Measurements from ENCODE around the gene MGME1.

The MGME1 gene

DNA sequence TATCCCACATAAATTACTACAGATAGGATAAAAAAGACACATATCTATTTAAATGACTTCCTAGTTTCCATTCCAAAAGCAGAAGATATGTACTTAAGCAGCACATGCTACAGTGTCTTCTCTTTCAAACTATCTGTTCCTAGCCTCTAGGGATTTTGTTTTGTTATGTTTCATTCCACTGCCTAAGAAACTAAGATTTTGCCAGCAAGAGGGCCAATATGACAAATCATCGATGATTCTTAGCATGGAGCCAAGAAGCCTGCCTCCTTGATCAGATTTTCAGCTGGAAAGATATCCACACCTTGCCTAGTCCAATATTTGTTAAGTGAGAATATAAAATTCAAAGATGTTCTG, 7.3 kb upstream of the MGME1 start:
- DNase-seq = no peak

DNA sequence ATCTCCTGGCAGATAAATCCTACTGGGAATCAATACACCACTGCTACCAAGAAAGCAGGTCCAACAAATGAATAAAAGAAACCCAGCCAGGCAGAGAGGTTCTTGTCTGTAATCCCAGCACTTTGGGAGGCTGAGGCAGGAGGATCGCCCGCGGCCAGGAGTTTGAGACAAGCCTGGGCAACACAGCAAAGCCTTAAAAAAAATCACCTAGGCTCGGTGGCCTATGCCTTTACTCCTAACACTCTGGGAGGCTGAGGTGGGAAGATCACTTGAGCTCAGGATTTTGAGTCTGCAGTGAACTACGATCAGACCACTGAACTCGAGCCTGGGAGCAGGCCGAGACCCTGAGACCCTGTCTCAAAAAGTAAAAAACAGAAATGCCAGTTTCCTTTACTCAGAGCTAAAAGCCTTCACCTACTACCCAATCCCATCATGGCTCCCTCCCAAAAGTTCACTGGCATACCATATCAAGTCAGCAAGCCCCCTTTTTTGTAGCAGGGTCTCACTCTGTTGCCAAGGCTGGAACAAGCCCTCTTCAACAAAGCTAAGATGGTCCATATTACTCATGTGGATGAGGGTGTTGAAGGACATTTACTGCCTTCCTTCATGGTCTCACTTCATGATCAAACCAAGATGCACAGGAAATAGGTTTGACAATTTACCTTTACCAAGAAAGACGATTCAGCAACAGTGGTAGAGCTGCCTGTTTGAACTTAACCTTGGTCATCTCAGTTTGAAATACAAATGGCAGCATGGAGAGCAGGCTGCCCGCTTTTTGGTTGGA, 5.5 kb upstream of the MGME1 start:
- DNase-seq = no peak

DNA sequence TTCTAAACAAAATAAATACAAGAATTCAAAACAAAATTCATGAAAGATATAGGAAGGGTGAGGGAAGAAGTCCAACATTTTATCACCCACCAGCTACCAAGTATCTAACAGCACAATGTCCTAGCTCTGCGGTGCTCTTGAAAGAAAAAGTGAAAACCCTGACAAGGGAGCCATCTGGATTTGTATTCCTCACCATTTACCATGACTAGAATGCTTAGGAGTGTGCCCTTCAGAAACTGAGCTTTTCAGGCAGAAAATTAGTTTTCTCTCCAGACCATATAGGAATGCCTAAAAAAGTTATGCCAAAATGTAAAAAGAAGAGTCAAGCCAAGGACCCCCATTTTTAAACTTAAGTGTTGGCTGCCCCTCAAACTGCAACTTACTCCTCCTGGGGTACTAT, 4.7 kb upstream of the MGME1 start:
- DNase-seq = no peak

DNA sequence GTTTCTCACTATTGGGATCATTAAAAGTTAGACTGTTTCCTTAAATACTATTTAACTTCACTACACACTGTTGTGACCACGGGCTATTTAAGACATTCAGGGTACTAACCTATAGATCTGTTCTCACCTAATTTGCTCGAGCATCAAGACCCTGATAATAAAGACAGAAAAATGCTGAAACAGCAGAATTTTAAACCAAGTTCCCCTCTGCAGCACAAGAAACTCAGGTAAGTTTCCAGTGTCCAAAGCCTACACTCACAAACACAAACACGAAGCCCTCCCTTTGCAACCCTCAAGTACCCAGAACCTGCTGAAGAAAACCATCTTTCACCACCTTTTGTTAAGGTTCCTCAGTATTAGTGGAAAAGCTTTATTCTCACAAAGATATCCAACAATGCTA, 4.2 kb upstream of the MGME1 start:
- DNase-seq = no peak

DNA sequence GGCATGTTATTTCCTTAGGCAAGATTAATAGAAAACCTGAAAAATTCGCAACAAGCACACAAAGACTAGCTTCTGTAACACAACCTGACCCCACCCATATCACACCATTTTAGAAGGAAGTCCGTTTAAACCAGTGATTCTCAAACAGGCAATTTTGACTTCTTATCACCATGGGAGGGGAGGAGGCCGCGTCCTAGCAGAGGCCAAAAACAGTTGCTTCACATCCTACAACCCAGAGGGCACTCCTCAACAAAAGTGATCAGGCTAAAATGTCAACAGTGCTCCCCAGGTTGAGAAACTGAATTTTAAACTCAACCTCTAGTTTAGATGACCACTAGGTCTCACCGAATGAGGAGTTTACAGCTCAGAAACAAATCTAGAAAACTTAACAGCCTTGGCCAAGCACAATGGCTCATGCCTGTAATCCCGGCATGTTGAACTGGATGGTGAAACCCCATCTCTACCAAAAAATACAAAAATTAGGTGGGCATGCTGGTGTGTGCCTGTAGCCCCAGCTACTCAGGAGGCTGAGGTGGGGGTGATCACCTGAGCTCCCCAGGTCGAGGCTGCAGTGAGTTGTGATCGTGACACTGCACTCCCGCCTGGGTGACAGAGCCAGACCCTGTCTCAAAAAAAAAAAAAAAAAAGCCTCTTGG, 3.6 kb upstream of the MGME1 start:
- DNase-seq = no peak

DNA sequence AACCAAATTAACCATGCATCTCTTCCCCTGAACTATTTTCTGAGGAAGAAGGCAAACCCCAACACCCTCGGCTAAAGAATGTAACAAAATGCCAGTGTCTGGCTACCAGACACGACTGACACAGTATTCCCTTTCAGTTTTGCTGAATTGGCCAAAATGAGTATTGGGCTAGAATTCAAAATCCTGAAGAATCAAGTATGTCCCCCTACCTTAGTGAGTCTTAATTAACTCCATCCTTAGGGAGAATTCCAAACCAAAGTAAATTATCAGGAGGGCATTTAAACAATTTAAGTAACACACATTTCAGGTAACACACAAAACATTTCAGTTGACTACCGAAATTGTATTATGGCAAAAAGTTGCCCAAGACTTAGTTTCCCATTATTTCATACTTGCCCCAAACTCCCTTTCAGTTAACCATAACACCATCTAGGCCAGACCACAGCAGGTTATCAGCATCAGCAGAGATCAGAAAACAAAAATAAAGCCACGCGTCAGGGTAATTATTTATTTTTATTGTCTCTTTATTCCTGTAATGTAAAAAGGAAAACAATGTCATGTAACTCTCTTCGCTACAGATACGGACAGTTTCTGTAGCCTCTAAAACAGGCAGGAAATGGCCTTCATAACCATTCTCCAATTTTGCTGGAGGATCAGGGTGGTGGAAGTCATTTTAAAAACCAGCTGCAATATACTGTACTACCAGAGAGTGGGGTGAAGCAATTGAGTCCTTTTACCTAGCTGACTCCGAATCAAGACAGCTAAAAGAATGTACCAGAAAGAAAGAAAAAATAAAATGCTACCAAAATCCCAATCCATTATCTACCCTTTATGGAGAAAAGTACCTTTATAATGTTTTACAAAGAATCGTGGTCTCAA, 2.1 kb upstream of the MGME1 start:
- DNase-seq = peak; percentile 52

DNA sequence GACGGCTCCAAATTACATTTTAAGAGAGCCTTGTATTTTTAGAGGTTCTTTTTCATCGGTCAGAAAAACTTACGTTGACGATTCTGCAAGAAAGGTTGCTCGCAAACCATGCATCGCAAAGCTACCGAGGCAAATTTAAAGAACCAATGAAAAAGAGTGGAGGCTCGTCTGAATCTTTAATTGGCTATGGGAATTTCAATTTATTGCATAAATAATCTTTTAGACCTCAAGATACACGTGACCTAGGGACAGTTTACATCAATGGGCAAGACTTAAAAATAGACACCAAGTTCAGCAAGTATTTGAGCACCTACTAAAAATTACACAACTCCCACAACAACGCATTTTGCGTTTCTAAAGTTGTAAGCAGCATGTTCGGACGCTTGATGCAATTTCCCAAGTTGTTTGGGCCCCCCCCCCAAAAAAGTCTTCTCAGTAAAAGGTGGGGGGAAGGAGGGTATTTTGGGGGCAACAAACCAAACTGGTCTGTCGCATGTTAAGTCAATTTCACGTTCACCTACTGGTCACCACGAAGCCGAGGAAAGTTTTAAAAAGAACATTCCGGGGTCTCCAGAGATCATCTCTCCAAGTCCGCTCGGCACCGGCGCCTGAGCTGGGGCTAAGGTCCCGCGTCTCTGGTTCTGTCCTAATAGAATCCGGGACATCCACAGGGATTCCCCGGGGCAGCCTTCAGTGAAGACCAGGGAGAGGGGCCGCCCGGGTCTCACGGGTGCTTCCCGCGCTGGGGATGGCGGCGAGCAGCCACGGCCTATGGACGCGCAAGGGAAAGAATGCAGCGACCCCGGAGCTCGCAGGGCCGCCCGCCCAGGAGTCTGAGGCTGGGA, 1.1 kb upstream of the MGME1 start:
- DNase-seq = peak; percentile 49

DNA sequence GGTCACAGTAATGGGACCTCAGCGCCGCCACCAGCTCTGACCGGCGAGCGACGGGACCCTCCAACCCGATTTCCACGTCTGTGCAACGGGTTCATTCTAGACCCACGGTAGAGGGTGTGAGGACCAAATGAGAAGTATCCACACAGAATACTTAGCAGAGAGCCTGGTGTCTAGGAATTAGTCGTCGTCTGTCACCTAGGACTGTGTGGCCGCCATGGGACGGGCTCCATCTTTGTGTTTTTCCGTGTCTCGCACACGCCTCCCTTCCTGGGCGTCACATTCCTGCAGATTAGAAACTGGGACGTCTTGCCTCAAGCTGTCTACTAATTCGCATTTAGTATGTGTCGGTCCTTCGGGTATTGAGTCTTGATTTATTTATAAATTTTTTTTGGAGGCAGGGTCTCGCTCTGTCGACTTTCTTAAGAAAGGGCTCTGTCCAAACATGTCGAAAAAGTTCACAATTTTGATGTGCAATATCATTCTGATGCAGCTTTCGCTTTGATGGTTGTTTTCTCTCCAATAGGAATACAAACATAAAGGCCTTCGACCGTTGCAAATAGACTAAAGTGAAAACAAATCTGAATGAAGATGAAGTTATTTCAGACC, 563 bp downstream of the MGME1 start:
- peak; percentile 39 for DNase-seq

DNA sequence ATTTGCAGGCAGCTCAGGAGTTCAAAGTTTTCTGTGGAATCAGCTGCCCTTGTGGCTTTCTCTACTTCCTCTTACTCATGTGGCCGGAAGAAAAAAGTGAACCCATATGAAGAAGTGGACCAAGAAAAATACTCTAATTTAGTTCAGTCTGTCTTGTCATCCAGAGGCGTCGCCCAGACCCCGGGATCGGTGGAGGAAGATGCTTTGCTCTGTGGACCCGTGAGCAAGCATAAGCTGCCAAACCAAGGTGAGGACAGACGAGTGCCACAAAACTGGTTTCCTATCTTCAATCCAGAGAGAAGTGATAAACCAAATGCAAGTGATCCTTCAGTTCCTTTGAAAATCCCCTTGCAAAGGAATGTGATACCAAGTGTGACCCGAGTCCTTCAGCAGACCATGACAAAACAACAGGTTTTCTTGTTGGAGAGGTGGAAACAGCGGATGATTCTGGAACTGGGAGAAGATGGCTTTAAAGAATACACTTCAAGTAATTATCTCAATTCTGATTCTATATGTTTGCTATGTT, 1.1 kb downstream of the MGME1 start:
- peak; percentile 65 for DNase-seq

DNA sequence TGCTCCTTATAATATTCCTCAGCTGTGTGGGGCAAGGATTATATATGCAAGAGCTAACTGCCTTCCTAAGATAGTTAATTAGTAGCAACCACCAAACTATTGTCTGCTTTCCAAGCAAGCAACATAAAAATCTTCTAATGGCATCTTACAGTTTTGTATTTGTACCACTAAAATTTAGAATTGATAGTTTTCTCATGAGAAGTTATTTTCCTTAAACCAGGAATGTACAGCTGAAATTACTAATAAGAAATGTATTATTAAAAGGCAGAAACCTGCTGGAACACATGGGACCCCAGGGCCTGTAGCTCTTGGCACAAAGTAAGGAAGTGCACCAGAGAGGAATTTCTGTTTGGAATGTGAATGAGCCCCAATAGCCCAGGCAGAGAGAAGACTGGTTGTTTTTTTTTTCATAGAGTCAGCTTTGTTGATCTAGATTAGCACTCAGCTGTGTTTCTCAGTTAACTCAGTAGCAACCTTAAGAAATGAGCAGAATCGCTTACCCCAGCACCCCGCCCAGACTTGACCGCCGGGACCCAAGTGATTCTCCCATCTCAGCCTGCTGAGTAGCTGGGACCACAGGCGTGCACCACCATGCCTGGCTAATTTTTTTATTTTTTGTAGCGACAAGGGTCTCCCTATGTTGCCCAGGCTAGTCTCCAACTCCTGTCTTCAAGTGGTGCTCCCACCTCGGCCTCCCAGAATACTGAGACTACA, 2.6 kb downstream of the MGME1 start:
- DNase-seq = peak; percentile 42

DNA sequence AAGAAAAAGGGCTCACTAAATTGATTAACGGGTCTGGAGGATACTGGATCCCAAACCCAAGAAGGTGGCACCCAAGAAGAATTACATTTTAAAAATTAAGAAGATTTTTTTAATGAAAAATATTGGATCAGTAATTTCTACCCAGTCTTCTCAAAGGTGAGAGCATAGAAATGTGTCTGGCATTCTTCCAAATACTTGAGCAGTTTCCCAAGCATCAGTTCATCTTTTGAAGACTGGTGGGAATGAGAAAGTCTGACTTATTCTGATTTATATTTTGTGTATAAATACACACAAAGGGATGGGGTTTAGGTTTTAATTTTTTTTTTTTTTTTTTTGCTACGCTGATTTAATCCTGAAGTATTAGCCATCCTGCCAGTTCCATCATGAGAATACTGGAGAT, 3.3 kb downstream of the MGME1 start:
- DNase-seq = no peak

DNA sequence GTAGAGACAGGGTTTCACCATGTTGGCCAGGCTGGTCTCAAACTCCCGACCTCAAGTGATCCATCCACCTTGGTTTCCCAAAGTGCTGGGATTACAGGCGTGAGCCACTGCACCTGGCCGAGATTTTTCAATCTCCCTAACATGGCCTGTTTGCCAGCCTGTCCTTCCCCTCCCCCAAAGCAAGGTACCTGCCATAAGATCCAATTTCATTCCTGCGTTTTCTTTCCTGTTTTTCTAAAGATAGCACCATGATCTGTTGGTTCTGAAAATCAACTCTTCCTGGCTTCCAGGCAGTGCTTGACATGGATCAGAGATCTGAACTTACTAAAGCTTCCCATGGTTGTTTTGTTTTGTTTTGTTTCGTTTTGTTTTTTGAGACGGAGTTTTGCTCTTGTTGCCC, 7.5 kb downstream of the MGME1 start:
- no peak for DNase-seq

DNA sequence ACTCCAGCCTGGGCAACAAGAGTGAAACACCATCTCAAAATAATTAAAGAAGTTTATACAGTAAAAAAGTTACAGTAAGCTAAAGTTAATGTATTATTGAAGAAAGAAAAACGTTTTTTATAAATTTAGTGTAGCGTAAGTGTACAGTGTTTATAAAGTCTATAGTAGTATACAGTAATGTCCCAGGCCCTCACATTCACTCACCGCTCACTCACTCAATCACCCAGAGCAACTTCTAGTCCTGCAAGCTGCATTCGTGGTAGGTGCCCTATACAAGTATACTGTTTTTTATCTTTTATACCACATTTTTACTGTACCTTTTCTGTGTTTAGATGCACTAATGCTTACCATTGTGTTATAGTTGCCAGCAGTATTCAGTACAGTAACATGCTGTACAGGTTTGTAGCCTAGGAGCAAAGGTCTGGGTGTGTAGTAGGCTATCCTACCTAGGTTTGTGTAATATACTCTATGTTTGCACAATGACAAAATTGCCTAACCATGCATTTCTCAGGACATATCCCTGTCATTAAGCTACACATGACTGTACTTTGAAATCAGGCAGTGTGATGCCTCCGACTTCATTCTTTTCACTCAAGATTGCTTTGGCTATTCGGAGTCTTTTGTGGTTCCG, 16.7 kb downstream of the MGME1 start:
- DNase-seq = no peak

DNA sequence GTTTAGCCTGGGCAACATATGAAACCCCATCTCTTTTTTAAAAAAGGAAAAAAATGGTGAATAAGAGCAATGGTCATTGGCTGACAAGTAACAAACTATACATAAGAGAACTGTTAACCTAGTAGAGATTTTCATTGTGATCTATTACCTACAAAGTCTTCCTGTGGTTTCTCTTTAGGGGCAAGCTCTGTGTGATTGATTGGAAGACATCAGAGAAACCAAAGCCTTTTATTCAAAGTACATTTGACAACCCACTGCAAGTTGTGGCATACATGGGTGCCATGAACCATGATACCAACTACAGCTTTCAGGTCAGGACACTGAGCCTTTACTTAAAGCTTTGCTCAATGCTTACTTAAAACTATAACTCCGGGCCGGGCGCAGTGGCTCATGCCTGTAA, 19.2 kb downstream of the MGME1 start:
- no peak for DNase-seq

DNA sequence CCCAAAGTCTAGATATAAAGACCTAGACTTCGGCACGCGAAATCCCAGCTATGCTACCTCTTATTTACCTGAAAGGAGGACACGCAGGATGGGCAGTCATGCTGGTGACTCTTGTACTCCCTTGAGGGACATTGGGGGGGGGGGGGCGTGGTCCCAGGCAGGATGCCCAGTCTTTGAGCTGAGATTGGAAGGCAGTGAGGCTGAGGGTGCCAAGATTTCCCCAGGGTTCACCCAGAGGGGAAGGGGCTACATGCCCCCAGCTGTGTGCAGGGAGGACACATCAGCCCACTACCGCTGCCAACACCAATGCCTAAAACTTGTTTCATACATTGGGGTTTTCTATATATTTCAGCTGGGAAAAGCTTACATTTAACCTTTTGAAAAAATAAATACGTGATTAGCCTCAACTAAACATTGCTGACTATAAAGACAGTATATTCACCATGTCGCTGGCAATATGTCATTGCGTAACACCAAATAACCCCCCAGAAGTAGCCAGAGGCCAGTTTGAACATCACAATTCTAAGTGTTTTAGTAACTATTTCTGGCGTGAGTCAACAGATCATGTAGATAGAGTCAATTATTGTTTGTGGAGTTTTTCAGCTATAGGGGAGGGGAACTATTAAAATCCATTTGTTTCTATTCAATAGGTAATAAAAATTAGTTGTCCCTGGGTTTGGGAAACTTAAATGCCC, 21.6 kb downstream of the MGME1 start:
- no peak for DNase-seq

DNA sequence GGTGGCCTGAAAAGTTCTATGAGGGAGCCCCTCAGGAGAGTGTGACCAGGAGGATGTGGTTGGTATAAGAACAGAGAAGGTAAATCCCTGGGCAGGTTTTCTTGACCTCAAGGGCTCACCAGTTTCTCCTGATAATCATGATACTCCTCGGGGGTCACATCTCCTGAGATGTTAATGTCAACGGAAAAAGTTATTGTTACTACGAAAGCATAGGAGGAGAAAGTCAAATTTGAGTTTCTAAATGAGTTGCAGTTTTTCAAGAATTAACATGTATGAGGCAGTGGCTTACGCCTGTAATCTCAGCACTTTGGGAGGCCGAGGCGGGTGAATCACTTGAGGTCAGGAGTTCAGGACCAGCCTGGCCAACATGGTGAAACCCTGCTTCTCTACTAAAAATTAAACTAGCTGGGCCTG, 23.4 kb downstream of the MGME1 start:
- no peak for DNase-seq

DNA sequence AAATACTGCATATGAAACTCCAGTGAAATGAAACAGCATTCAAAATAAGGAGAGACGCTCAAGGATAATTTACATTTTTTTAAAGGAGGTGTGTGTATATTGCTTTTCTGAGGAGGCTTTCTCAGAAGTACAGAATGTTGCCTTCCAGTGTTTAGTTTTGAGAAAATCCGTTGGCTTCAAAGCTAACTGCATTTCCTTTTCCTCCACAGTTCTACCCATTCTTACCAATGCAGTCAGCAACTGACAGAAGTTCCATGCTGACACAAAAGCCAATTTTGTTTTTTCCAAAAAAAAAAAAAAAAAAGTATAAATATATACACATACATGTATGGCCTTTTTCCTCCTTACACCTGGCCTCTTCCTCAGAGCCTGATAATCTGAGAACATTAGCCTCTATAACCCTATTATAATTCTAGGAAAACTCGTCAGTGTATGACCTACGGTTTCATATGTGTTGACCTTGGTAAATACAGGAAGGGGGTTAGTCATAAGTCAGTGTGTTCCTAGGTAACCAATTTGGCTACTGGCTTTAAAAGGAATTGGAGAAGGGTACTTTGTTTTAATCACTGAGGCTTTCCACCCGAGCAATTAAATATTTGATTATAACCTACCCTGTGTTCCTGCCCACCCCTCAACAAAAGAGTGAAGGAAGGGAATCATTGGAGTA, 24.2 kb downstream of the MGME1 start:
- DNase-seq = no peak

DNA sequence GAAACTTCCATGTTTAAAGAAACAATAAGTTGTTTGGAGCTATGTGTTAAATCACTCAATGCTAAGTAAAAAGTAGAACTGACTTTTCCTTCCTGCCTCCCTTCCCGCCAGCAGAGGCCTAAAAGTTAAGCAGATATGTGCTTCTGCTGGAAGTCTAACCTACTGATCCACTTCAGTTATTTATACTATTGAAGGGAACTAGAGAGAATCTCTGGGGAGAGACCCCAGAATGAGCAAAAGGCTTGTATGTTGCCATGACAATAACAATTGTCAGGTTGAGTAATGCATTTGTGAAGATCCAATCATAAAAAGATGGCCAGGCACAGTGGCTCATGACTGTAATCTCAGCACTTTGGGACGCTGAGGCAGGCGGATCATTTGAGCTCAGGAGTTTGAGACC, 24.7 kb downstream of the MGME1 start:
- no peak for DNase-seq

DNA sequence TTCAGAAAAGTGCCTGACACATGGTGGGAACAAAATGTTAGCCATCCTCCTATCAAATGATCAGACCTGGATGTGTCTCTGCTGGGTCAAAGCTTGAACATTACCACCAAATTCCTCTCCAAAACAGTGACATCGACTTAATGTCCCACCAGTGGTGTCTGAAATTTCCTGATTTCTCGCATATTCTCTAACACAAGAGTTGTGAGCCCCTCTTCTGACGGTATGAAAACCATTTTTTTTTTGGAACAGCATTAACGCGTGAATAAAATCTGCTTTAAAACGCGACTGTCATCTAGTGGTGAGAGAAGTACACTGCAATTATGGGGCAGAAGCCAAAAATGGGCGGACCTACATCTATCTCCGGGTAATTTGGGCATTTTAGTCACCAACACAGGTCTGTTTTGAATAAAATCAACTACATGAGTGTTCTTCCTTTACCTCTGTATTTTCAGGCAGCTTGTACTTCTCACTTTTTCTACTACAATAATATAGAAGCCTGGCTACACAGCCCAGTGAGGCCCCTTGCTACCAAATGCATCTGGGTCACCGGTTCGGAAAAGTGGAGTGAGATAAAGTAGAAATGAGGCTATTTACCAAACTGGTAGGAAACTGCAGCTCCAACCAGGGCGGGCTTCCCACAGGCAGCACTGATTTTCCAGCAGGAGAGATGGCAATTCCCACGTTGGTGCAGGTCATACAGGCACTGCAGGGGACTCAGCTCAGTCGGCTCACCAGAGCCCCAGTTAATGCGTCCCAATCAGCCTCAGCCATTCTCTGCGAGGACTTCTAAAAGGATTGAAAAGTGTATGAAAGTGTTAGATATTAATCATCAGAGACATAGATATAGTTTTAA, 27.4 kb downstream of the MGME1 start:
- DNase-seq = peak; percentile 68
